ENCODE data around the gene TMC2. TPM values are rescaled to one million over a fixed set of nuclear protein-coding genes. Genes with fewer than 3 reads are reported as not detected.

Gene TMC2
- total RNA-seq, 1 experiment from 2014 or later = not detected

- peak; percentile 96 for TF ChIP-seq CTCF (conservative IDR thresholded peaks at IDR 0.05; ENCODE audit: low read depth, low read length)
- TF ChIP-seq EZH2 (IDR thresholded peaks at IDR 0.05; ENCODE audit: borderline replicate concordance, low read depth, low read length, poor library complexity, severe bottlenecking) = no peak
- H3K4me3 ChIP-seq (ENCODE audit: low read depth, low read length, poor library complexity, severe bottlenecking) = no peak overlapping the region
- no peaks in the 10 kb centered on the region for H3K4me1 ChIP-seq (ENCODE audit: insufficient read depth, low read length, poor library complexity, severe bottlenecking)
- peaks cover 14% of the 10 kb centered on the region for H3K27me3 ChIP-seq (replicated peaks; ENCODE audit: insufficient read depth, low read depth, low read length, poor library complexity)
- no peaks in the 10 kb centered on the region for H3K9me3 ChIP-seq (ENCODE audit: low read depth, low read length, poor library complexity, severe bottlenecking)
- ChIA-PET CTCF (no interaction called here), POLR2A (ENCODE audit: low non-redundant PET) (no interaction called here)
- H3K36me3 ChIP-seq (ENCODE audit: insufficient read depth, low read length, poor library complexity, severe bottlenecking) = no peaks in the 10 kb centered on the region
- peak; percentile 79 for DNase-seq (ENCODE audit: low spot score)
- H3K27ac ChIP-seq (ENCODE audit: low read depth, low read length, poor library complexity, severe bottlenecking) = no peak overlapping the region
- BruUV-seq (replicated peaks) = no TSS peak
- intact Hi-C loops (cut with micrococcal nuclease; ENCODE audit: unreplicated experiment) = loop anchor here (1.0 kb wide), 1 partner anchor 55 kb away; no protein-coding TSS in a partner anchor
Observed at GRCh38 chr20:2688041-2688591, 151.7 kb downstream of the TMC2 start.

- no TSS peak for BruUV-seq (replicated peaks)
- Histone ChIP-seq H3K4me3 (ENCODE audit: low read depth, low read length, poor library complexity, severe bottlenecking) (no peak overlapping the region), H3K36me3 (ENCODE audit: insufficient read depth, low read length, poor library complexity, severe bottlenecking) (no peaks in the 10 kb centered on the region), H3K27me3 (replicated peaks; ENCODE audit: insufficient read depth, low read depth, low read length, poor library complexity) (peaks cover 34% of the 10 kb centered on the region), H3K9me3 (ENCODE audit: low read depth, low read length, poor library complexity, severe bottlenecking) (no peaks in the 10 kb centered on the region), H3K4me1 (ENCODE audit: insufficient read depth, low read length, poor library complexity, severe bottlenecking) (no peaks in the 10 kb centered on the region), H3K27ac (ENCODE audit: low read depth, low read length, poor library complexity, severe bottlenecking) (no peak overlapping the region)
- ChIA-PET POLR2A (ENCODE audit: low non-redundant PET) (no interaction called here), CTCF (interaction anchor here (0.6 to 0.8 kb wide), 2 partner anchors 18 to 24 kb away, joined by 3 to 5 read pairs; no protein-coding TSS in a partner anchor)
- DNase-seq (ENCODE audit: low spot score) = no peak
- intact Hi-C loops (cut with micrococcal nuclease; ENCODE audit: unreplicated experiment) = no loop called here
- TF ChIP-seq CTCF (conservative IDR thresholded peaks at IDR 0.05; ENCODE audit: low read depth, low read length) (no peak), EZH2 (IDR thresholded peaks at IDR 0.05; ENCODE audit: borderline replicate concordance, low read depth, low read length, poor library complexity, severe bottlenecking) (no peak)
Observed at GRCh38 chr20:2690213-2690612, 153.8 kb downstream of the TMC2 start.

- POLR2A ChIA-PET (ENCODE audit: low non-redundant PET) = no interaction called here
- no peak overlapping the region for H3K4me3 ChIP-seq (ENCODE audit: low read depth, low read length, poor library complexity, severe bottlenecking)
- TF ChIP-seq CTCF (conservative IDR thresholded peaks at IDR 0.05; ENCODE audit: low read depth, low read length) (no peak), EZH2 (IDR thresholded peaks at IDR 0.05; ENCODE audit: borderline replicate concordance, low read depth, low read length, poor library complexity, severe bottlenecking) (no peak)
- CTCF ChIA-PET = interaction anchor here (0.6 kb wide), 1 partner anchor 24 kb away, joined by 5 read pairs; no protein-coding TSS in a partner anchor
- no peaks in the 10 kb centered on the region for H3K9me3 ChIP-seq (ENCODE audit: low read depth, low read length, poor library complexity, severe bottlenecking)
- no peak overlapping the region for H3K27ac ChIP-seq (ENCODE audit: low read depth, low read length, poor library complexity, severe bottlenecking)
- H3K27me3 ChIP-seq (replicated peaks; ENCODE audit: insufficient read depth, low read depth, low read length, poor library complexity) = peaks cover 39% of the 10 kb centered on the region
- H3K36me3 ChIP-seq (ENCODE audit: insufficient read depth, low read length, poor library complexity, severe bottlenecking) = no peaks in the 10 kb centered on the region
- no TSS peak for BruUV-seq (replicated peaks)
- DNase-seq (ENCODE audit: low spot score) = no peak
- intact Hi-C loops (cut with micrococcal nuclease; ENCODE audit: unreplicated experiment) = no loop called here
- no peaks in the 10 kb centered on the region for H3K4me1 ChIP-seq (ENCODE audit: insufficient read depth, low read length, poor library complexity, severe bottlenecking)
Observed at GRCh38 chr20:2690718-2691117, 154.3 kb downstream of the TMC2 start.

Measured in A673 (cell line).